Measurements from ENCODE around the gene SPA17.

The SPA17 gene

GRCh38 chr11:124722176-124722575 lies 48.5 kb downstream of the SPA17 start:
- no peaks in the 10 kb centered on the region for H3K9me3 ChIP-seq (ENCODE audit: control insufficient read depth in 2 of 2, low read length in 2 of 2)
- no peaks in the 10 kb centered on the region for H3K36me3 ChIP-seq (ENCODE audit: control insufficient read depth in 2 of 2, insufficient read depth in 2 of 2, low read length in 2 of 2)
- no peak overlapping the region for H3K27ac ChIP-seq (ENCODE audit: low read length)
- peaks cover 46 to 52% of the 10 kb centered on the region in 2 donors for H3K27me3 ChIP-seq (ENCODE audit: control insufficient read depth in 1 of 2, insufficient read depth in 2 of 2, low read length in 2 of 2)
- no peak overlapping the region for H3K4me3 ChIP-seq (ENCODE audit: low read length in 2 of 2)
- H3K9ac ChIP-seq (ENCODE audit: low read length in 2 of 2) = no peak overlapping the region
- peaks cover 11% of the 10 kb centered on the region for H3K4me1 ChIP-seq (ENCODE audit: control insufficient read depth, insufficient read depth, low read length)

- Histone ChIP-seq H3K27ac (ENCODE audit: low read length) (no peak overlapping the region), H3K27me3 (ENCODE audit: control insufficient read depth in 1 of 2, insufficient read depth in 2 of 2, low read length in 2 of 2) (peaks cover 23 to 28% of the 10 kb centered on the region in 2 donors), H3K36me3 (ENCODE audit: control insufficient read depth in 2 of 2, insufficient read depth in 2 of 2, low read length in 2 of 2) (no peaks in the 10 kb centered on the region), H3K9me3 (ENCODE audit: control insufficient read depth in 2 of 2, low read length in 2 of 2) (no peaks in the 10 kb centered on the region), H3K4me3 (ENCODE audit: low read length in 2 of 2) (no peak overlapping the region), H3K9ac (ENCODE audit: low read length in 2 of 2) (no peak overlapping the region), H3K4me1 (ENCODE audit: control insufficient read depth, insufficient read depth, low read length) (no peaks in the 10 kb centered on the region)
Measured at GRCh38 chr11:124724979-124725718, 51.4 kb downstream of the SPA17 start.

GRCh38 chr11:124725719-124726105 lies 52.0 kb downstream of the SPA17 start:
- no peak overlapping the region for H3K9ac ChIP-seq (ENCODE audit: low read length in 2 of 2)
- H3K9me3 ChIP-seq (ENCODE audit: control insufficient read depth in 2 of 2, low read length in 2 of 2) = no peaks in the 10 kb centered on the region
- peaks cover 22 to 26% of the 10 kb centered on the region in 2 donors for H3K27me3 ChIP-seq (ENCODE audit: control insufficient read depth in 1 of 2, insufficient read depth in 2 of 2, low read length in 2 of 2)
- no peak overlapping the region for H3K27ac ChIP-seq (ENCODE audit: low read length)
- H3K4me1 ChIP-seq (ENCODE audit: control insufficient read depth, insufficient read depth, low read length) = no peaks in the 10 kb centered on the region
- H3K36me3 ChIP-seq (ENCODE audit: control insufficient read depth in 2 of 2, insufficient read depth in 2 of 2, low read length in 2 of 2) = no peaks in the 10 kb centered on the region
- H3K4me3 ChIP-seq (ENCODE audit: low read length in 2 of 2) = no peak overlapping the region

- no peak overlapping the region for H3K27ac ChIP-seq (ENCODE audit: low read length)
- peaks cover 7 to 13% of the 10 kb centered on the region in 2 donors for H3K27me3 ChIP-seq (ENCODE audit: control insufficient read depth in 1 of 2, insufficient read depth in 2 of 2, low read length in 2 of 2)
- H3K9me3 ChIP-seq (ENCODE audit: control insufficient read depth in 2 of 2, low read length in 2 of 2) = no peaks in the 10 kb centered on the region
- H3K4me1 ChIP-seq (ENCODE audit: control insufficient read depth, insufficient read depth, low read length) = no peaks in the 10 kb centered on the region
- H3K4me3 ChIP-seq (ENCODE audit: low read length in 2 of 2) = no peak overlapping the region
- no peaks in the 10 kb centered on the region for H3K36me3 ChIP-seq (ENCODE audit: control insufficient read depth in 2 of 2, insufficient read depth in 2 of 2, low read length in 2 of 2)
- H3K9ac ChIP-seq (ENCODE audit: low read length in 2 of 2) = no peak overlapping the region
Measured at GRCh38 chr11:124727474-124727873, 53.8 kb downstream of the SPA17 start.

- Histone ChIP-seq H3K4me3 (ENCODE audit: low read length in 2 of 2) (no peak overlapping the region), H3K9me3 (ENCODE audit: control insufficient read depth in 2 of 2, low read length in 2 of 2) (no peaks in the 10 kb centered on the region), H3K27me3 (ENCODE audit: control insufficient read depth in 1 of 2, insufficient read depth in 2 of 2, low read length in 2 of 2) (peaks cover 6 to 9% of the 10 kb centered on the region in 2 donors), H3K4me1 (ENCODE audit: control insufficient read depth, insufficient read depth, low read length) (no peaks in the 10 kb centered on the region), H3K9ac (ENCODE audit: low read length in 2 of 2) (no peak overlapping the region), H3K36me3 (ENCODE audit: control insufficient read depth in 2 of 2, insufficient read depth in 2 of 2, low read length in 2 of 2) (no peaks in the 10 kb centered on the region), H3K27ac (ENCODE audit: low read length) (no peak overlapping the region)
Measured at GRCh38 chr11:124728134-124728533, 54.4 kb downstream of the SPA17 start.

- Histone ChIP-seq H3K9me3 (ENCODE audit: control insufficient read depth in 2 of 2, low read length in 2 of 2) (no peaks in the 10 kb centered on the region), H3K4me3 (ENCODE audit: low read length in 2 of 2) (no peak overlapping the region), H3K27ac (ENCODE audit: low read length) (no peak overlapping the region), H3K9ac (ENCODE audit: low read length in 2 of 2) (no peak overlapping the region), H3K36me3 (ENCODE audit: control insufficient read depth in 2 of 2, insufficient read depth in 2 of 2, low read length in 2 of 2) (no peaks in the 10 kb centered on the region), H3K4me1 (ENCODE audit: control insufficient read depth, insufficient read depth, low read length) (no peaks in the 10 kb centered on the region), H3K27me3 (ENCODE audit: control insufficient read depth in 1 of 2, insufficient read depth in 2 of 2, low read length in 2 of 2) (peaks cover 6 to 7% of the 10 kb centered on the region in 2 donors)
Measured at GRCh38 chr11:124729571-124729970, 55.9 kb downstream of the SPA17 start.

GRCh38 chr11:124732230-124732629 lies 58.5 kb downstream of the SPA17 start:
- Histone ChIP-seq H3K27me3 (ENCODE audit: control insufficient read depth in 1 of 2, insufficient read depth in 2 of 2, low read length in 2 of 2) (peaks cover 0 to 7% of the 10 kb centered on the region in 2 donors), H3K4me1 (ENCODE audit: control insufficient read depth, insufficient read depth, low read length) (no peaks in the 10 kb centered on the region), H3K4me3 (ENCODE audit: low read length in 2 of 2) (no peak overlapping the region), H3K9ac (ENCODE audit: low read length in 2 of 2) (no peak overlapping the region), H3K9me3 (ENCODE audit: control insufficient read depth in 2 of 2, low read length in 2 of 2) (no peaks in the 10 kb centered on the region), H3K27ac (ENCODE audit: low read length) (no peak overlapping the region), H3K36me3 (ENCODE audit: control insufficient read depth in 2 of 2, insufficient read depth in 2 of 2, low read length in 2 of 2) (no peaks in the 10 kb centered on the region)

GRCh38 chr11:124736736-124737135 lies 63.0 kb downstream of the SPA17 start:
- no peaks in the 10 kb centered on the region for H3K36me3 ChIP-seq (ENCODE audit: control insufficient read depth in 2 of 2, insufficient read depth in 2 of 2, low read length in 2 of 2)
- no peak overlapping the region for H3K27ac ChIP-seq (ENCODE audit: low read length)
- no peaks in the 10 kb centered on the region for H3K9me3 ChIP-seq (ENCODE audit: control insufficient read depth in 2 of 2, low read length in 2 of 2)

GRCh38 chr11:124737638-124738305 lies 64.1 kb downstream of the SPA17 start:
- Histone ChIP-seq H3K27me3 (ENCODE audit: control insufficient read depth in 1 of 2, insufficient read depth in 2 of 2, low read length in 2 of 2) (peaks cover 34 to 44% of the 10 kb centered on the region in 2 donors), H3K9ac (ENCODE audit: low read length in 2 of 2) (no peak overlapping the region), H3K4me1 (ENCODE audit: control insufficient read depth, insufficient read depth, low read length) (peaks cover 15% of the 10 kb centered on the region), H3K27ac (ENCODE audit: low read length) (no peak overlapping the region), H3K4me3 (ENCODE audit: low read length in 2 of 2) (no peak overlapping the region), H3K9me3 (ENCODE audit: control insufficient read depth in 2 of 2, low read length in 2 of 2) (no peaks in the 10 kb centered on the region), H3K36me3 (ENCODE audit: control insufficient read depth in 2 of 2, insufficient read depth in 2 of 2, low read length in 2 of 2) (no peaks in the 10 kb centered on the region)

More at GRCh38 chr11:124736736-124737135, 63.0 kb downstream of the SPA17 start:
- H3K4me1 ChIP-seq (ENCODE audit: control insufficient read depth, insufficient read depth, low read length) = peaks cover 15% of the 10 kb centered on the region
- H3K4me3 ChIP-seq (ENCODE audit: low read length in 2 of 2) = no peak overlapping the region
- no peak overlapping the region for H3K9ac ChIP-seq (ENCODE audit: low read length in 2 of 2)
- H3K27me3 ChIP-seq (ENCODE audit: control insufficient read depth in 1 of 2, insufficient read depth in 2 of 2, low read length in 2 of 2) = peaks cover 27 to 35% of the 10 kb centered on the region in 2 donors

- peak overlapping the region; percentile 18 to 68 for H3K4me3 ChIP-seq (ENCODE audit: low read length in 2 of 2)
- H3K27me3 ChIP-seq (ENCODE audit: control insufficient read depth in 1 of 2, insufficient read depth in 2 of 2, low read length in 2 of 2) = peaks cover 44 to 50% of the 10 kb centered on the region in 2 donors
- H3K27ac ChIP-seq (ENCODE audit: low read length) = no peak overlapping the region
- H3K36me3 ChIP-seq (ENCODE audit: control insufficient read depth in 2 of 2, insufficient read depth in 2 of 2, low read length in 2 of 2) = no peaks in the 10 kb centered on the region
- peaks cover 15% of the 10 kb centered on the region for H3K4me1 ChIP-seq (ENCODE audit: control insufficient read depth, insufficient read depth, low read length)
- no peak overlapping the region for H3K9ac ChIP-seq (ENCODE audit: low read length in 2 of 2)
- H3K9me3 ChIP-seq (ENCODE audit: control insufficient read depth in 2 of 2, low read length in 2 of 2) = no peaks in the 10 kb centered on the region
Measured at GRCh38 chr11:124738713-124739478, 65.2 kb downstream of the SPA17 start.

Measured in stomach smooth muscle (tissue), 2 donors.